HG03432 (cell line): ENCODE measurements around the gene BCL6.
"Not testable (repeated sequence)": the region's sequence is repeated elsewhere in the genome, so short reads cannot be mapped to it uniquely, and the experiment has no call there.

Experiments used
- ATAC-seq: cut with Tn5 transposase; IDR thresholded peaks from one replicate; pipeline ENCODE4 v1.9.1; 2021; ENCODE audit warnings: mild to moderate bottlenecking, moderate library complexity; ENCODE audit not compliant: unreplicated experiment

The BCL6 gene

GRCh38 chr3:187681756-187682155 lies 63.5 kb downstream of the BCL6 start:
- not testable (repeated sequence) for ATAC-seq

GRCh38 chr3:187679638-187680396 lies 65.5 kb downstream of the BCL6 start:
- peak; percentile 79 for ATAC-seq

GRCh38 chr3:187678726-187679268 lies 66.5 kb downstream of the BCL6 start:
- no peak for ATAC-seq

GRCh38 chr3:187677604-187678003 lies 67.7 kb downstream of the BCL6 start:
- ATAC-seq = no peak

GRCh38 chr3:187673012-187673411 lies 72.3 kb downstream of the BCL6 start:
- ATAC-seq = no peak
